Measurements from ENCODE around the gene CLEC2D. TPM values are rescaled to one million over a fixed set of nuclear protein-coding genes. Genes with fewer than 3 reads are reported as not detected.
"Not testable (repeated sequence)": the region's sequence is repeated elsewhere in the genome, so short reads cannot be mapped to it uniquely, and the experiment has no call there.

CLEC2D gene
- total and polyA plus RNA-seq, 2 donors (not counting 1 experiment from before 2014, with no cell fraction given): 158 to 426 TPM

DNA sequence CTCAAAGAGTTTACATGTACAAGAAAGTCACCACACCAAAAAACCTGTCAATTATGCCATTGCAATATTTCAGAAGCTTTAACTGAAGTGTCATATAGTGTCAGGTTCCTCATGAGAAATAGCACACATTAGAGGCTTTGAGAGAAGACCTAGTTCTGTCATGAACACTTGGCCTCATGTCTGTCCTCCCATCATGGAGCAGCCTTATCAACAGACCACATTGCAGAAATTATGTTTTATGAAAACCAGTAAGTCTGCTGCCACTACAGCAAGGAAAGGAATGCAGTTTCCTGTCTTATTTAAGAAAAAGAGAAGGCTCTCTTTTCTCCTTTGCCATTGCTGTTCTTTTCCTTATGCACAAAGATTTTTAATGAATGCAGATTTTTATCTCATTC lies 26.2 kb upstream of the CLEC2D start:
- Histone ChIP-seq H3K9me3 (ENCODE audit: control extremely low read depth in 1 of 3, control insufficient read depth in 2 of 3, insufficient read depth in 1 of 3, low read length in 2 of 3) (peaks cover 0 to 9% (median 7%) of the 10 kb centered on the region in 3 donors), H3K79me2 (ENCODE audit: control insufficient read depth, insufficient read depth, low read length) (no peaks in the 10 kb centered on the region), H2AFZ (ENCODE audit: insufficient read depth, low read depth, low read length, poor library complexity, severe bottlenecking) (peak overlapping the region; percentile 2), H3K27ac (ENCODE audit: low read length in 2 of 2) (peak overlapping the region; percentile 36 to 52), H3K36me3 (replicated peaks in 1 of 2; ENCODE audit: control extremely low read depth in 1 of 2, control insufficient read depth in 1 of 2, extremely low read depth in 1 of 2, insufficient read depth in 2 of 2, low read length in 1 of 2) (no peaks in the 10 kb centered on the region), H3K4me1 (ENCODE audit: control insufficient read depth in 2 of 2, insufficient read depth in 2 of 2, low read length in 2 of 2) (peaks cover 22 to 30% of the 10 kb centered on the region in 2 donors), H3K4me2 (replicated peaks; ENCODE audit: low read depth, low read length, poor library complexity, severe bottlenecking) (peak overlapping the region; percentile 37), H3K9ac (ENCODE audit: low read length) (peak overlapping the region; percentile 40), H3K4me3 (ENCODE audit: control extremely low read depth in 1 of 5, extremely low read depth in 1 of 5, insufficient read depth in 1 of 5, low read depth in 2 of 5, low read length in 4 of 5) (peak overlapping the region in 3 of 5 experiments; percentile 11 to 35 (median 17)), H3K27me3 (replicated peaks in 1 of 4; ENCODE audit: control extremely low read depth in 1 of 4, control insufficient read depth in 3 of 4, insufficient read depth in 4 of 4, low read length in 3 of 4) (no peaks in the 10 kb centered on the region), H4K20me1 (ENCODE audit: control insufficient read depth, insufficient read depth, low read length, poor library complexity, severe bottlenecking) (no peaks in the 10 kb centered on the region)
- H3K27me3 Mint-ChIP-seq: no peaks in the 10 kb centered on the region
- ATAC-seq (ENCODE audit: low read depth) (no peak), DNase-seq (no peak)
- H3K9me3 Mint-ChIP-seq (ENCODE audit: insufficient read depth): peaks cover 3% of the 10 kb centered on the region
- peaks cover 47% of the 10 kb centered on the region for H3K4me1 Mint-ChIP-seq
- POLR2A ChIA-PET: interaction anchor here (0.9 kb wide), 1 partner anchor 16 kb away, joined by 4 read pairs; no protein-coding TSS in a partner anchor
- CTCF ChIA-PET: no interaction called here
- H3K27ac Mint-ChIP-seq: peak overlapping the region; percentile 85
- H3K4me3 Mint-ChIP-seq: peak overlapping the region; percentile 78
- intact Hi-C loops (cut with micrococcal nuclease): loop anchor here (10.0 kb wide), 1 partner anchor 222 kb away; the partner anchor contains the start of gene CLEC2B
- TF ChIP-seq EZH2 (IDR thresholded peaks at IDR 0.05; ENCODE audit: borderline replicate concordance, insufficient read depth, low read depth, low read length, poor library complexity, severe bottlenecking): no peak
- TF ChIP-seq, protein P1, sequence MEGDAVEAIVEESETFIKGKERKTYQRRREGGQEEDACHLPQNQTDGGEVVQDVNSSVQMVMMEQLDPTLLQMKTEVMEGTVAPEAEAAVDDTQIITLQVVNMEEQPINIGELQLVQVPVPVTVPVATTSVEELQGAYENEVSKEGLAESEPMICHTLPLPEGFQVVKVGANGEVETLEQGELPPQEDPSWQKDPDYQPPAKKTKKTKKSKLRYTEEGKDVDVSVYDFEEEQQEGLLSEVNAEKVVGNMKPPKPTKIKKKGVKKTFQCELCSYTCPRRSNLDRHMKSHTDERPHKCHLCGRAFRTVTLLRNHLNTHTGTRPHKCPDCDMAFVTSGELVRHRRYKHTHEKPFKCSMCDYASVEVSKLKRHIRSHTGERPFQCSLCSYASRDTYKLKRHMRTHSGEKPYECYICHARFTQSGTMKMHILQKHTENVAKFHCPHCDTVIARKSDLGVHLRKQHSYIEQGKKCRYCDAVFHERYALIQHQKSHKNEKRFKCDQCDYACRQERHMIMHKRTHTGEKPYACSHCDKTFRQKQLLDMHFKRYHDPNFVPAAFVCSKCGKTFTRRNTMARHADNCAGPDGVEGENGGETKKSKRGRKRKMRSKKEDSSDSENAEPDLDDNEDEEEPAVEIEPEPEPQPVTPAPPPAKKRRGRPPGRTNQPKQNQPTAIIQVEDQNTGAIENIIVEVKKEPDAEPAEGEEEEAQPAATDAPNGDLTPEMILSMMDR (IDR thresholded peaks at IDR 0.05): no peak

DNA sequence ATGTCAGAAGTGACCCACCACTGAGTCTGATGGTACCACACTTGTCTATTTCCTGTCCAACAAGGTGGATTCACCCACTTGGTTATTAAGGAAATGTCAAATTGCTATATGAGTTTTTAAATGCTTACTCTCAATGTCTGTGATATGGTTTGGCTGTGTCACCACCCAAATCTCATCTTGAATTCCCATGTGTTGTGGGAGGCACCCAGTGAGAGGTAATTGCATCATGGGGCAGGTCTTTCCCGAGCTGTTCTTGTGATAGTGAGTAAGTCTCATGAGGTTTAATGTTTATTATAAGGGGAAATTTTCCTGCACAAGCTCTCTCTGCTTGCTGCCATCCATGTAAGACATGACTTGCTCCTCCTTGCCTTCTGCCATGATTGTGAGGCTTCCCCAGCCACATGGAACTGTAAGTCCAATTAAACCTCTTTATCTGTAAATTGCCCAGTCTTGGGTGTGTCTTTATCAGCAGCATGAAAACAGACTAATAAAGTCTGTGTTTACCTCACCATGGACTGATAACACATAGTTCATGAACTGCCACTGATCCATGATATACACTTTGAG lies 24.4 kb upstream of the CLEC2D start:
- peak overlapping the region; percentile 62 for H3K27ac Mint-ChIP-seq
- peaks cover 35% of the 10 kb centered on the region for H3K4me1 Mint-ChIP-seq

More for the DNA sequence above, 24.4 kb upstream of the CLEC2D start:
- DNase-seq; H3K27me3 ChIP-seq (replicated peaks in 1 of 4; ENCODE audit: control extremely low read depth in 1 of 4, control insufficient read depth in 3 of 4, insufficient read depth in 4 of 4, low read length in 3 of 4); H3K36me3 ChIP-seq (replicated peaks in 1 of 2; ENCODE audit: control extremely low read depth in 1 of 2, control insufficient read depth in 1 of 2, extremely low read depth in 1 of 2, insufficient read depth in 2 of 2, low read length in 1 of 2); H4K20me1 ChIP-seq (ENCODE audit: control insufficient read depth, insufficient read depth, low read length, poor library complexity, severe bottlenecking); H3K9me3 Mint-ChIP-seq (ENCODE audit: insufficient read depth); H3K4me3 ChIP-seq (ENCODE audit: control extremely low read depth in 1 of 5, extremely low read depth in 1 of 5, insufficient read depth in 1 of 5, low read depth in 2 of 5, low read length in 4 of 5); ATAC-seq (ENCODE audit: low read depth); H3K79me2 ChIP-seq (ENCODE audit: control insufficient read depth, insufficient read depth, low read length); H3K27me3 Mint-ChIP-seq; POLR2A ChIA-PET; H3K4me2 ChIP-seq (replicated peaks; ENCODE audit: low read depth, low read length, poor library complexity, severe bottlenecking); H3K9ac ChIP-seq (ENCODE audit: low read length); H2AFZ ChIP-seq (ENCODE audit: insufficient read depth, low read depth, low read length, poor library complexity, severe bottlenecking); H3K9me3 ChIP-seq (ENCODE audit: control extremely low read depth in 1 of 3, control insufficient read depth in 2 of 3, insufficient read depth in 1 of 3, low read length in 2 of 3): not testable (repeated sequence)
- Histone ChIP-seq H3K27ac (ENCODE audit: low read length in 2 of 2) (peak overlapping the region in 1 of 2 donors; percentile 16), H3K4me1 (ENCODE audit: control insufficient read depth in 2 of 2, insufficient read depth in 2 of 2, low read length in 2 of 2) (peaks cover 11 to 22% of the 10 kb centered on the region in 2 donors)
- intact Hi-C loops (cut with micrococcal nuclease): loop anchor here (5.0 to 10.0 kb wide), 2 partner anchors 42 to 220 kb away; partner anchors contain the start of gene CLEC2B
- no CpG with 5 or more reads among the region's 1 CpG for WGBS (ENCODE audit: insufficient coverage)
- peak overlapping the region; percentile 20 for H3K4me3 Mint-ChIP-seq
- CTCF ChIA-PET: interaction anchor here (1.3 kb wide), 1 partner anchor 66 kb away, joined by 4 read pairs; no protein-coding TSS in a partner anchor
